Activated T-cell treated with anti-CD3 and anti-CD28 coated beads for 1 hour (primary cell): ENCODE measurements around the gene REEP1.
"Not testable (repeated sequence)": the region's sequence is repeated elsewhere in the genome, so short reads cannot be mapped to it uniquely, and the experiment has no call there.

ENCODE experiments used
- DNase-seq: peaks from one replicate; pipeline ENCODE4 v3.0.0-alpha.2; 2020; ENCODE audit warnings: low read depth

Gene REEP1

DNA sequence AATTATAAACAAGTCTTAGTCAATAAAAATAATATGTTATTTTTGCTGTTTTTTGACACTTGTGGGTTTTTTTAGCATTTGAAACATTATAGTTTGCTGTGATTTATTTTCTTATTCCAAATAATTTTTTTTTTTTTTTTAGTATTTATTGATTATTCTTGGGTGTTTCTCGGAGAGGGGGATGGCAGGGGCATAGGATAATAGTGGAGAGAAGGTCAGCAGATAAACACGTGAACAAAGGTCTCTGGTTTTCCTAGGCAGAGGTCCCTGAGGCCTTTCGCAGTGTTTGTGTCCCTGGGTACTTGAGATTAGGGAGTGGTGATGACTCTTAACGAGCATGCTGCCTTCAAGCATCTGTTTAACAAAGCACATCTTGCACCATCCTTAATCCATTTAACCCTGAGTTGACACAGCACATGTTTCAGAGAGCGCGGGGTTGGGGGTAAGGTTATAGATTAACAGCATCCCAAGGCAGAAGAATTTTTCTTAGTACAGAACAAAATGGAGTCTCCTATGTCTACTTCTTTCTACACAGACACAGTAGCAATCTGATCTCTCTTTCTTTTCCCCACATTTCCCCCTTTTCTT is 8.5 kb upstream of the REEP1 start:
- DNase-seq = not testable (repeated sequence)

DNA sequence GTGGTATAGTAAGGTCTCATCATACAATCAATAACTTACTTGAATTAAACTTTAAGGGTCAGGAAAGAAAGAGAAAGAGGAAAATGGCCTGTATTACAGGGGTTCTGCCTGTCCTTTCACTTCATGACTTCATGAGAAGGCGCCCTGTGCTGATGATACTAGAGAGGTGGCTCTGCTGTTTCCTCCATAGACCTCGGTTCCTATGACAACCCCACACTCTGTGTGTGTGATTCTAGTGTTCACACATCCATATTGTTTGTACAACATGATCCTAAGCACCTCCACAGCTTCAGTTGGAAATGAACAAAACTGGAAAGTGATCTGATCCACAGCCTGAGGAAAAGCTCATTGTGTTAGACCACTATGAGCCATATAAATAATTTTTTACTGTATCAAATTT is 7.0 kb upstream of the REEP1 start:
- DNase-seq = no peak

DNA sequence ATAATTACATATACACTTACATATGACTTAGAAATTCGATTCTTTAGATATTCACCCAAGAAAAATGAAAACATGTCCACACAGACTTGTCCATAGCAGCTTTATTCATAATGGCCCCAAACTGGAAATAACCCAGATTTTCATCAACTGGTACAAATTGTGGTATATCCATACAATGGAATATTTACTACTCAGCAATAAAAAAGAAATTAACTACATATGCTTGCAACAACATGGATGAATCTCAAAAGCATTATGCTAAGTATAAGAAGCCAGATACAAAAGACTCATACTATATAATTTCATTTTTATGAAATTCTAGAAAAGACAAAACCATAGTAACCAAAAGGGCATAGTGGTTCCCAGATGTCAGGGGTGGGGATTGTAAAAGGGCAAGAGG is 5.1 kb upstream of the REEP1 start:
- no peak for DNase-seq

DNA sequence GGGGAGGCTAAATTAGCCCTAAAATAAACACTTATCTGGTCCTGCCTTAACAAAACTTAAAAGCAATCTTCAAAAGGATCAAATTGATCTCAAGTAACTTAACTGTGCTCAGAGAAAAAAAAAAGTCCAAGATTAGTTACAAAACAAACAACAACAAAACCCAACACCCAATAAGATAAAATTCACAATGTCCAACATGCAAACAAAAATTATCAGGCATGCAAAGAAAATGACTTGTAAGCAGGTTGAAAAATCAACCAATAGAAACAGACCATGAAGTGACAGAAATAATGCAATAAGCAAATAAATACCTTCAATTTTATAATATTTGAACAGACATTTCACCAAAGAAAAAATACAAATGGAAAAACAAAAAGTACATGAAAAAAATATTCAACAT is 4.0 kb upstream of the REEP1 start:
- no peak for DNase-seq

DNA sequence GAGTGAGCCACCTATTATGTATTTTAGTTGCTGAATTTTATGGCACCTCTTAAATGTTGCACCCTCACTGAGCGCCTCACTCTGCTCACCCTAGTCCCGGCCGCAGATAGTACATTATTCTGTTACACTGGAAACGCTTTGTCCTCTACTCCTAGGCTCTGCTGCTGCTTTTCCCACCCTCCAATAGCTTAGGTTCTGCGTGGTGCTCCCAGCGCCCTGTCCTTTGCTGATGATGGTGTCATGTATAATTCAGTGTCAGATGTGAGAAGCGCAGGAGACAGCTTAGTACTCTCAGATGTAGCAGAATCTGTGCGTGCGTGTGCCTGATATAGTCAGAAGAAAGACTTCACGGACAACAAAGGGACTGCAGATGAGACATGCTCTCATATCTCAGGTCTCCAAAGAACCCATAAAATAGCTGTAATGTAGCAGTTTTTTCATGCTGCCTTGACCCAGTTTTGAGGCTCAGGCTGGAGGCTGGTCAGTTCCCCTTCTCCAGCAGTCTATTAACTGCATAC is 1.4 kb upstream of the REEP1 start:
- DNase-seq = no peak

DNA sequence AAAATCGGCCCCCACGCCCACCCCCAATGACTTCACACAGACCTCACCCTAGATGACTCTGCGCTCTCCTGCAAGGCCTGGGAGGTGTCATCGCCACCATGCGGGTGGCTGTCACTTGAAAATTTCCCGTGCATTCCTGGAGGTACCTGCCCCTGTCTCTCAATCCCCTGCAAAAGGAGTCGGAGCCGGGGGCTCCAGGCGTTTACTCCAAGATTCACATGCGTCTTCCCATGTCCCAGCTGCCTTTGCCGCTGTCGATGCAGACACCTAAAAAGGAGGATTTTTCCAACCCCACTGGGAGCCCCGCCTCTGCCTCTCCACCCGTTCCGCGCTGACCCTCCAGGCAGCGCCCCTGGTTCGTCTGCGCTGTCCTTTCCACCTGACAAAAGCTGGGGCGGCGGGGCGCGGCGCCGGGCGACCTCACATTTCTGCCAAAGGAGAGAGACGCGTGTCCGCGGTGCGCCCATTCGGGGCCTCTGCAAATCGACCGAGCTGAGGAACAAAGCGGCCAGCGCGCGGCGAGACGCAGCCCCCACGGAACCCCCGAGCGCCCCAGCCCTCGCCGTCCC is 667 bp downstream of the REEP1 start:
- DNase-seq = no peak

DNA sequence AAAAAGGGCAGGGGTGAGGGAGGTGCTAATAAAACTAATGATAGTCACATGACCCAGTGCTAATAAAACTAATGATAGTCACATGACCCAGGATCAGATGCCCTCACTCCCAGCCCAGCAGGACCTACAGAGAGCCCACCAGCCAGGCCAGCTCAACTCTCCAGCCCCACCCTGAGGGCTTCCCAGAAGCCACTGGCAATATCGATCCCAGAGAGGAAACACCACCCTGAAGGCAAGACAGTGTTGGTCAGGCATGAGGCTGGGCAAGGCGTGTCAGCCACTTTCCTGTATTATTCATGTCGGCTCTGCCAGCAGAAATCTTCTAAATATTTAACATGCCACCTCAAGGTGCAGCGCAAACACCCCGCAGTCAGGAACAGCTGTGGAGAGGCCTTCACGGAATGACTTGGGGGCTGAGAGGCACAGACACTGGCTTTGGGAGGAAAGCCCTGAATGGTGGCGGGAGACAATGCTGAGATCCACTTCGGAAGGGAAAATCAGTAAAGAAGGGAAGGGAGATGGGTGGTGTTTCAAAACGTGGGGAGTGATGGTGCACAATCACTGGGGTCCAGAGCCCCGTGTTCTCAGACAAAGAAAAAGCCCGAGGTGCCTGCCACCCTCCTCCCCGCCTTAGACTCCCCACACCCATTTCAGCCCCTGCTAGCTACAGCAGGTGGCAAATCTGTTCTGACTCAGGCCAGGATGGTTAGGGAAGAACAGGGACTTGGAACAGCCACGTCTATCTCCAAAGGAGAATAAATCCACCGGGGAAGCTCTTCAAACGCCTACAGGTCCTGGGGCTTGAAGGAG is 1.4 kb downstream of the REEP1 start:
- DNase-seq = no peak

DNA sequence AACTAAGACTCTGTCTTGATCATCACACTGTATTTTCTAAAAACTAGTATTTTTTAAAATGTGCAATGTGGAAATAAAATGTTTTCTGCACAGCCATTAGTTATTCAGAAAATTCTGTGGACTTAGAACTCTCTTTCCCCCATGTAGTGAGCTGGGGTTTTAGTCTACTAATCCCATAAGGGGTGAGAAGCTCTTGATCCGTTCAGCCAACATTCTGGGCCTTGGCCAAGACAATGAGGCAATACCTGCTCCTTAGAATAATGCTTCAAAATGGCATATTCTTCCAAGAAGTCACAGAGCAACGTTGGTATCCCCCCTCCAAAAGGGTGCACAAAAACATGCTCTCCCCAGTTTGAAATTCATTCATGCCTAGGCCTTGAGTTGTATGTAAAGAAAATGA is 4.0 kb downstream of the REEP1 start:
- no peak for DNase-seq

DNA sequence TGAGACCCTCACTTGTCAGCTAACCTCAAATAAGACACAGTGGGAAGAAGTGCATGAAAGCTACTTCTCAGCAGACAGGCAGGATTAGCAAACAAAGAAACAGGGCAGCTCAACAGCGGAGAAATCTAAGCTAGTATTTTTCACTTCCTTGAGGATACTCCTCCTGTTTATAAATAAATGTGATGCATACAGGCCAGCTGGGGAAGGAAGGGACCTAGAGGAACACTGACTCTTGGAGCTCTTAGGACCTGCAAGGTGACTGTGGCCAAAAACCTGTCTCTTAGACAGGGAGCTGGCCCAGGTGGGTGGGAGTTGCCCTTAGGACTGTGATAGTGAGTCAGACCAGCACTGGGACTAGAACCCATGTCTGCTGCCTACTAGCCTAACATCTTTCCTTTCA is 4.8 kb downstream of the REEP1 start:
- DNase-seq = no peak

DNA sequence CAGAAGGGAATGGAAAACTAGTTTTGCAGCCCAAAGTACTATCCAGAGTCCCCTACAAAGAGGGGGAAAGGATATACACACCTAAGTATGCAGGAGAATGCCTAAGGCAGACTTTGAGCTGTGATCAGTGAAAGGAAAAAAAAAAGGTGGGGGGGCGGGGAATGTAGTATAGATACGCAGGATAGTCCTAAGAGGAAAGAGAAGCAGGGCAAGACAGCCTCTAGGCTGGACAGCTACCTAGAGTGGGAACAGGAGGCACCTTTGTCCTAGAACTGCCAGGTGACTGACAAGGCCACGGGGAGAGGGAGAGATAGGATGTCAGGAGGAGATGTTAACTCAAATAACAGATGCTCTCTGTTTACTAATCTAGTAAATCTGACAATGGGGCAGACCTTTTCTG is 6.0 kb downstream of the REEP1 start:
- DNase-seq = no peak

DNA sequence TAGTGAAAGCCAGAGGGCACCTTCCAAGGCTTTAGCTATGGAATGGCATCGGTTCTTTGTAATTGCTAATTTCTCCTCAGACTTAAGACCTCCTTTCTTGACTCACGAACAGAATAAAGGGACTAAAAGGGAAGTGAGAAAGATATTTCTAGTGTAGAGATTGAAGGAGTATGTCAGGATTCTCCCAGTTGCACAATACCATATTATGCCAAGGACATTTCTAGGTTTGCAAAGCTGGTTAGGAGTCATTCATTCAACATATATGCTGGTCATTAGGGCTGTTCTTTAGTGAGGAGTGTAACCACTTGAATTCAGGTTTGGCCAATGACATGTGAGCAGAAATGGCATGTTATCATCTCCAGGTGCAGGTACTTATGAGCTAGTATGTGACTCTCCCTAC is 7.4 kb downstream of the REEP1 start:
- no peak for DNase-seq

DNA sequence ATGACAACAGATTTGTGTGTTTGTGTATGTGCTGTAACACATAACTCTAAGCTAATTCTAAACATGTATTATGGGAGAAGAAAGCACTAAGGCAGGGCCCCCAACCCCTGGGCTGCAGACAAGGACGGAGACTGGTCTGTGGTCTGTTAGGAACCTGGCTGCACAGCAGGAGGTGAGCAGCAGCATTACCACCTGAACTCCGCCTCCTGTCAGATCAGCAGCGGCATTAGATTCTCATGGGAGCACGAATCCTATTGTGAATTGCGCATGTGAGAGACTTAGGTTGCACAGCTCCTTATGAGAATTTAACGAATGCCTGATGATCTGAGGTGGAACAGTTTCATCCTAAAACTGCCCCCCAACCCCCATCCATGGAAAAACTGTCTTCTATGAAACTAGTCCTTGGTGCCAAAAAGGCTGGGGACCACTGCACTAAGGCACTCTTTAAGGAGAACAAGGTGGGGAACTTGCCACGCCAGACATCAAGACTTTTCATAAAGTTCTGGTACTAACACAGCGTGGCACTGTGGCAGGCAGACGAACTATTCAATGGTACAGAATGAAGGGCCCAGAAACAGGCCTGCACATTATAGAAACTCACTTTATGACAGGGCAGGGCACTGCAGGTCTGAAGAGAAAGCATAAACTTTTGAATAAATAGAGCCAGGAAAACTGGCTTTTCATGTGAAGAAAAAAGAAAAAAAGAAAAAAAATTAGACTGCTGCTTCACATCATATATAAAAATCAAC is 14.0 kb downstream of the REEP1 start:
- no peak for DNase-seq

DNA sequence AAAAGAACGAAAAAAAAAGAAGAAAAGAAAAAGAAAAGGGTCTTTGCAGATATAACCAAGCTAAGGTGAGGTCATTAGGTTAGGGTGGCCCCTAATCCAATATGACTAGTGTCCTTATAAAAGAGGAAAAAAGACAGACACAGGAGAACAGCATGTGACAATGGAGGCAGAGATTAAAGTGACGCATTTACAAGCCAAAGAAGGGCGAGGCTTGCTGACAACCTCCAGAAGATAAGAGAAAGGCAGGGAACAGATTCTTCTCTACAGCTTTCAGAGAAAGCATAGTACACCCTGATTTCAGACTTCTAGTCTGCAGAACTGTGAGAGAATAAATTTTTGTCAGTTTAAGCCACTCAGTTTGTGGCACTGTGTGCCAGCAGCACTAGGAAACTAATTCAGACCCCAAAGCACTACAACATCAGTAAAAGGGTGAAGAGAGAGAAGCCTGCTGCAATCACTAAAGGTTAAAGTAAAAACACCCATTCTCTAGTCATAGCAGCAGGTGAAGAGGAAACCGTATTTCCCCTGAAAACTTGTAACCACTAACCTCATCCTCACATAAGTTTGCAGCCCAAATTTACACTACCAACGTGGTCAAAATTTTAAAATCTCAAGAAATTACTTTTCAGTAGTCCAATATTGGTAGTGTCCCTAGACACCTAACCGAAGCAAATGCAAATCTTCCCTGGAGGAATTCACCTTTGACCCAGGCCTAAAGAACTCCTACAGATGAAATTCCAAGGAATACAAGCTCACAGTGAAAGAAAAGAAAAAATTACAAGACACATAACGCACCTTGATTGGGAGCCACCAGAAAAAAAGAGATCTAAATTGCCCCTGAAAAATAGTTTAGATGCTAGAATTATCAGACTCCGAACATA is 17.5 kb downstream of the REEP1 start:
- DNase-seq = no peak

DNA sequence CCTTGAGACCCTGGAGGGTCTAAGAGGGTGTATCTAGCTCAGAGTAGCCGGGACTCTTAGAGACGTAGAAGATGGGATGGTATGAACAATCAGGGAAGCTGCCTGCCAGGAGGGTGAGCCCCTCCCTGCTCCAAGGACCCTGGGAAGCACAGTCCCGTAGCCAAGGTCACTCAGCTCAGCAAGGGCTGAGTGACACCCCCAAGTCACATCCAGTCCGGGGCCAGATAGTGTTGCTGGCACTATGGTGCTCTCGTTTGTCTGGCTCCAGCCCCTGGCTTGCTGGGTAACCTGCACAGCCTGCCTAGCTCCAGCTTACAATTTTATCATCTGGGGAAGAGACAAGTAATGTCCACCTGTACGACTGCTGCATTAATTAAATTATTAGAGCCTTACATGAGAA is 22.3 kb downstream of the REEP1 start:
- no peak for DNase-seq

DNA sequence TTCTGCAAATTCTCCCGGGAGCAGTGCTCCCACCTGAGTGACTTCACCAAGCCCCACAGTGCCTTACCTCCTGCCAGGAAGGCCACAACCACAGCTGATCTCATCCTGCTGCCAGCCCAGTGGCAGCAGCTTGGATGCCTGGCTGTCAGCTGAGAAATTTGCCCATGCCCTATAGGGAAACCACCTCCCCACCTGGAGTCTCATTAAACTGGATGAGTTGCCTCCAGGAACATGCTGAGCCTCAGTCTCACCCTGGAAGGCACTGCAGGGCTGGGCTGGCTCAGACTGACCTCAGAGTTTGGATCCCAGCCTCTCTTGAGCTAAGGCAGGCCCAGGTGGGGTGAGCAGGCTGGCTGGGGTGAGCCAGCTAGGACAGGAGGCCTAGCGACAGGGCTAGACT is 23.3 kb downstream of the REEP1 start:
- no peak for DNase-seq

DNA sequence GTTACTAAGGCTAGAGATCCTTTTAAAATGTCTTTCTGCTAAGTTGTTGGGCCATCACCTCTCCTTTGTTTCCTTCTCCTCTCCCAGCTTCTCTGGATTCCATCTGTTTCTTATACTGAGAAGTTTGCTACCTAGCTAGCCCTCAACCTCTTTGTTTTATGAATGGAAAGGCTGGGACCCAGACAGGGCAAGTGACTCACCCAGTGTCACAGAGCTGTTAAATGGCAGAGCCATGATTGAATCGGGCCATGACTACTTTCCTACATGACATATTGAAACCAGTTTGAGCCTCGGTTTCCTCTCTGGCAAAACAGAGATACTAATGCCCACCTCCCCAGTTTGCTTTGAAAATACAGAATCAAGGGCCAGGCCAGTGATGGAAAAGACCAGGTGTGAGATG is 24.1 kb downstream of the REEP1 start:
- DNase-seq = no peak

DNA sequence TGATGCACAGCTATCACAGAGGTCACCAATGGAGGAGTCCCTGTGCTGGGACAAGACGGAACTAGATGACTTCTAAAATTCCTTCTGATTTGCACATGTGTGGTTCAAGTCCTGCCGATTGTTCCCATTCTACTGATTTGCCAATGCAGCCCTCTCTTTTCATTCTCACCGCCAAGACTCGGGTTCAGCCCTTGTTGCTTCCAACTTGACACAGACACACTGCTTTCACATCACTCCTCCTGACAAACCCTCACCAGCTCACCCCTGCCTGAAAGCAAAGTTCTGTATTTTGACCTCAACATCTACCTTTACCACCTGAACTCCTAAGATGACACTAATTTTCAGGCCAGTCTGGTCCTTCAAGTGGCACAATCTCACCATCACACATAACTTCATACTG is 25.5 kb downstream of the REEP1 start:
- DNase-seq = no peak

DNA sequence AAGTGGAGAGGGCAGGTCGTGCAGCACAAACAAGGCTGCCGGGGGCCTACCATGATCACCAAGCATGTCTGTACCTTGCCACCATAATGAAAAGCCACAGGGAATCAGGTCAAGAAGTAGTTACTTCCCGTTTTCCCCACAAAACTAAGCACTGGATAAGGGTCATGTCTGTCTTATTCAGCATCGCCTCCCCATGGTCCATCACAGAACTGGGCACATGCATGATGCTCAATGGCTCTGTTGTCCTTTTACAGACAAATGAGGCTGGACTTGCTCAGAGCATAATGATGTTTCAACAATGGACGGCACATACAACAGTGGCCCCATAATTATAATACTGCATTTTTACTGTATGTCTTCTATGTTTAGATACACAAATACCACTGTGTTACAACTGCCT is 27.5 kb downstream of the REEP1 start:
- no peak for DNase-seq

DNA sequence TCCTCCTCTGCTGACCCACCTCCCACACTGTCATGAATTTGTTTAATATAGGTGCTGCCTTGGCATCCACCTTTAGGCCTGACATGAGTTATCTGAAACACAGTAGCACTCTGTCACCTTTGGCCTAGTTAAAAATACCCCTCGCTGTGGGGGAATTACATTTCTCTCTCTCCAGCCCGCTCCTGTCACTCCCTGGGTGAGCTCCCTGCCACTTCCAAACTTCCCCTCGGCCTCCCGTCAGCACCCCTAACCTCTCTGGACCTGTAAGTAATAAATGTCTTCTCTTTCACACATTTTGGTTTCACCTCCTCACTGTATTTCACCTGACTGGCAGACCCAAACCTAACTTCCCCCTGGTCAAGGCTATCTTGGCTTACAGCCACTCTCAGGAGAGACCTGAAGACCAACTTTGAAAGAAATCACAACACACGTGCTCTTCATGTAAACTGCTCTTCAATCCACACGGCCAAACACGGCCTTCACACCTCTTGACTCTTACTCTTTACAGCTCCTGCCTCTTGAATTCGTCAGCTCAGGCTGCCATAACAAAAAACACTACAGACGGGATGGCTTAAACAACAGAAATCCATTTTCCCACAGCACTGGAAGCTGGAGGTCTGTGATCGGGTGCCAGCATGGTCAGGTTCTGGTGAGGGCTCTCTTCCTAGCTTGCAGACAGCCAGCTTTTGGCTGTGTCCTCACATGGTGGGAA is 28.3 kb downstream of the REEP1 start:
- DNase-seq = no peak

DNA sequence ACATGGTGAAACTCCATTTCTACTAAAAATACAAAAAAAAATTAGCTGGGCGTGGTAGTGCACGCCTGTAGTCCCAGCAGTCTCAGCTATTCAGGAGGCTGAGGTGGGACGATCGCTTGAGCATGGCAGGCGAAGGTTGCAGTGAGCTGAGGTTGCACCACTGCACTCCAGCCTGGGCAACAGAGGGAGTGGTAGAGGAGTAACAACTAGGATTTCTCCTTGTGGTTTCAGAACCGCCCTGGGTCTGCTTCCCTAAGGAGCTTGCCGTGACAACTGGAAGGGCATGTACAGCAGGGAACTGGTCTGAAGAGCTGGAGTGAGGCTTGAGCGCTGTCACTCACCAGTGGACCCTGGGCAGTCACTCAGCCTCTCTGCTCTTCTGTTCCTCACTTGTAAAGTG is 29.1 kb downstream of the REEP1 start:
- DNase-seq = no peak

DNA sequence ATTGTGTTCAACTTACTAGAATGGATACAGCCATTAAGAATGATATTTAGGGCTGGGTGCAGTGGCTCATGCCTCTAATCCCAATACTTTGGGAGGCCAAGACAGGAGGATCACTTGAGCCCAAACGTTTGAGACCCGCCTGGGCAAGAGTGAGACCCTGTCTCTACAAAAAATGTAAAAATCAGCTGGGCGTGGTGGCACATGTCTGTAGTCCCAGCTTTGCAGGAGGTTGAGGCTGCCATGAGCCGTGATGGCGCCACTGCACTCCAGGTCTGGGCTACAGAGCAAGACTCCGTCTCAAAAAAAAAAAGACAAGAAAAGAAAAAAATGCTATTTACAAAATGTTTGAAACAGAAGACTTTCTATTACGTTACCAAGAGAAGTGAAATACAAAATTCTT is 30.0 kb downstream of the REEP1 start:
- DNase-seq = no peak
